ENCODE data around the gene EEFSEC.

DNA sequence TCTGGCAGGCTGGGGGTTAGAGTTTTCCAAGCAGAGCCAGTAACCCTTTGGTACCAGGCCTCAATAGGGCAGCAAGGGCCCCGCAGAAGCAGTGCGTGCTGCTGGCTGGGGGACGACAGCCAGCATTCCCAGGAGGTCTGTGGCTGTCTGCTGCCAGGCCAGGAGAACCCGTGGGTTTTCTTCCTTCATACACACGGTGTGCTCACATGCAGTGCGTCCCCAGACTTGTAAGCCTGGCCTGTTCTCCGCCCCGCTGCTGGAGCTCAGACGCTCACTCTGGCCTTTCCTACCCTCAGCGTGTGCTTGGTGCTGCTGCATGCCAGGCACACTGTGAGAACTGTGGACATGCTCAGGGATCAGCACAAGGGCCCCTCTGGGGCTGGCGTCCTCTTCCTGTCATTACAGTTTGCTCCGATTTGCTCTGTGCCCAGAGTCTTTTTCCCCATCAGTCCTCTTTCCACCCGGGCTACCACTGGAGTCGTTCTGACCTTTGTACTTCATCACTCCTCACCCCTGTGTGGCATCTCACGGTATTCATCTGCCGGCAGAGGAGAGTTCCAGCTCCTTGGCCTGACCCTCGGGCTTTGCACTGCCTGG lies 163.9 kb downstream of the EEFSEC start:
- TF ChIP-seq, protein P1, sequence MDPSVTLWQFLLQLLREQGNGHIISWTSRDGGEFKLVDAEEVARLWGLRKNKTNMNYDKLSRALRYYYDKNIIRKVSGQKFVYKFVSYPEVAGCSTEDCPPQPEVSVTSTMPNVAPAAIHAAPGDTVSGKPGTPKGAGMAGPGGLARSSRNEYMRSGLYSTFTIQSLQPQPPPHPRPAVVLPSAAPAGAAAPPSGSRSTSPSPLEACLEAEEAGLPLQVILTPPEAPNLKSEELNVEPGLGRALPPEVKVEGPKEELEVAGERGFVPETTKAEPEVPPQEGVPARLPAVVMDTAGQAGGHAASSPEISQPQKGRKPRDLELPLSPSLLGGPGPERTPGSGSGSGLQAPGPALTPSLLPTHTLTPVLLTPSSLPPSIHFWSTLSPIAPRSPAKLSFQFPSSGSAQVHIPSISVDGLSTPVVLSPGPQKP (IDR thresholded peaks at IDR 0.05; ENCODE audit: borderline replicate concordance, low read depth, low read length), result no peak
- TF ChIP-seq, protein P2, sequence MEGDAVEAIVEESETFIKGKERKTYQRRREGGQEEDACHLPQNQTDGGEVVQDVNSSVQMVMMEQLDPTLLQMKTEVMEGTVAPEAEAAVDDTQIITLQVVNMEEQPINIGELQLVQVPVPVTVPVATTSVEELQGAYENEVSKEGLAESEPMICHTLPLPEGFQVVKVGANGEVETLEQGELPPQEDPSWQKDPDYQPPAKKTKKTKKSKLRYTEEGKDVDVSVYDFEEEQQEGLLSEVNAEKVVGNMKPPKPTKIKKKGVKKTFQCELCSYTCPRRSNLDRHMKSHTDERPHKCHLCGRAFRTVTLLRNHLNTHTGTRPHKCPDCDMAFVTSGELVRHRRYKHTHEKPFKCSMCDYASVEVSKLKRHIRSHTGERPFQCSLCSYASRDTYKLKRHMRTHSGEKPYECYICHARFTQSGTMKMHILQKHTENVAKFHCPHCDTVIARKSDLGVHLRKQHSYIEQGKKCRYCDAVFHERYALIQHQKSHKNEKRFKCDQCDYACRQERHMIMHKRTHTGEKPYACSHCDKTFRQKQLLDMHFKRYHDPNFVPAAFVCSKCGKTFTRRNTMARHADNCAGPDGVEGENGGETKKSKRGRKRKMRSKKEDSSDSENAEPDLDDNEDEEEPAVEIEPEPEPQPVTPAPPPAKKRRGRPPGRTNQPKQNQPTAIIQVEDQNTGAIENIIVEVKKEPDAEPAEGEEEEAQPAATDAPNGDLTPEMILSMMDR (conservative IDR thresholded peaks at IDR 0.05; ENCODE audit: low read depth, low read length), result no peak
- no peak for TF ChIP-seq BHLHE40 (IDR thresholded peaks at IDR 0.05; ENCODE audit: low read depth, low read length)
- TF ChIP-seq POLR2A (IDR thresholded peaks at IDR 0.05; ENCODE audit: low read depth, low read length), result no peak
- TF ChIP-seq RFX5 (IDR thresholded peaks at IDR 0.05; ENCODE audit: low read depth, low read length), result no peak
- no peak for TF ChIP-seq RAD21 (IDR thresholded peaks at IDR 0.05; ENCODE audit: low read length)
- TF ChIP-seq RCOR1 (IDR thresholded peaks at IDR 0.05; ENCODE audit: insufficient replicate concordance, low read length), result no peak
- TF ChIP-seq SMC3 (IDR thresholded peaks at IDR 0.05; ENCODE audit: low read depth, low read length), result no peak
- TF ChIP-seq MXI1 (IDR thresholded peaks at IDR 0.05; ENCODE audit: borderline replicate concordance, low read depth, low read length), result no peak
- TF ChIP-seq MAFK (IDR thresholded peaks at IDR 0.05; ENCODE audit: low read depth, low read length), result no peak
- no peak for TF ChIP-seq CHD1 (IDR thresholded peaks at IDR 0.05; ENCODE audit: low read depth, low read length)
- TF ChIP-seq, protein P3, sequence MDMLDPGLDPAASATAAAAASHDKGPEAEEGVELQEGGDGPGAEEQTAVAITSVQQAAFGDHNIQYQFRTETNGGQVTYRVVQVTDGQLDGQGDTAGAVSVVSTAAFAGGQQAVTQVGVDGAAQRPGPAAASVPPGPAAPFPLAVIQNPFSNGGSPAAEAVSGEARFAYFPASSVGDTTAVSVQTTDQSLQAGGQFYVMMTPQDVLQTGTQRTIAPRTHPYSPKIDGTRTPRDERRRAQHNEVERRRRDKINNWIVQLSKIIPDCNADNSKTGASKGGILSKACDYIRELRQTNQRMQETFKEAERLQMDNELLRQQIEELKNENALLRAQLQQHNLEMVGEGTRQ (IDR thresholded peaks at IDR 0.05; ENCODE audit: low read depth, low read length), result no peak
- no peak for TF ChIP-seq NFE2L2 (IDR thresholded peaks at IDR 0.05; ENCODE audit: low read depth, low read length)
- no peak for TF ChIP-seq MAZ (IDR thresholded peaks at IDR 0.05; ENCODE audit: borderline replicate concordance, low read depth, low read length)
